KMS-11 (cell line): ENCODE data around the gene SH3BP4.

Experiments used
- H2AFZ ChIP-seq: fragments of 200-600 bp; sonication (generic); 2 replicates; pipeline ENCODE4 v1.6.1; 2016; ENCODE audit warnings: antibody characterized with exemption, mixed run types, low read depth
- H3K27ac ChIP-seq: fragments of 200-600 bp; sonication (generic); 2 replicates; pipeline ENCODE4 v1.6.1; 2016; ENCODE audit warnings: mild to moderate bottlenecking, mixed run types
- H3K27me3 ChIP-seq: fragments of 200-600 bp; sonication (generic); 2 replicates; pipeline ENCODE4 v1.6.1; 2017; ENCODE audit warnings: mild to moderate bottlenecking, low read depth, mixed run types, moderate library complexity; ENCODE audit not compliant: insufficient read depth
- H3K36me3 ChIP-seq: fragments of 200-600 bp; sonication (generic); 2 replicates; pipeline ENCODE4 v1.6.1; 2017; ENCODE audit warnings: mild to moderate bottlenecking, mixed run types; ENCODE audit not compliant: insufficient read depth
- H3K4me1 ChIP-seq: fragments of 200-600 bp; sonication (generic); 2 replicates; pipeline ENCODE4 v1.6.1; 2016; ENCODE audit warnings: mild to moderate bottlenecking, low read depth, mixed run types; ENCODE audit not compliant: poor library complexity, severe bottlenecking
- H3K4me2 ChIP-seq: fragments of 200-600 bp; sonication (generic); 2 replicates; pipeline ENCODE4 v1.7.0; 2016; ENCODE audit warnings: mild to moderate bottlenecking, mixed run types
- H3K4me3 ChIP-seq: fragments of 200-600 bp; sonication (generic); IDR thresholded peaks from 2 replicates; pipeline ENCODE4 v1.6.1; 2017; ENCODE audit warnings: low read depth, low read length, mixed read lengths; ENCODE audit not compliant: insufficient read depth
- H3K79me2 ChIP-seq: fragments of 200-600 bp; sonication (generic); 2 replicates; pipeline ENCODE4 v1.6.1; 2016; ENCODE audit warnings: low read depth, mixed run types; ENCODE audit not compliant: insufficient read depth
- H3K9ac ChIP-seq: fragments of 200-600 bp; sonication (generic); 2 replicates; pipeline ENCODE4 v1.6.1; 2016; ENCODE audit warnings: mild to moderate bottlenecking, mixed run types
- H4K20me1 ChIP-seq: fragments of 200-600 bp; sonication (generic); 2 replicates; pipeline ENCODE4 v1.6.1; 2016; ENCODE audit warnings: mild to moderate bottlenecking, mixed run types; ENCODE audit not compliant: insufficient read depth
- CTCF ChIP-seq: fragments of 200-600 bp; sonication (generic); conservative IDR thresholded peaks from 2 replicates; pipeline ENCODE4 v1.6.1; 2017; ENCODE audit warnings: low read depth, mild to moderate bottlenecking, antibody characterized with exemption, low read length, moderate library complexity, mixed read lengths

SH3BP4 gene

GRCh38 chr2:235030126-235030525 is 78.3 kb downstream of the SH3BP4 start:
- H3K79me2 ChIP-seq = no peaks in the 10 kb centered on the region
- H4K20me1 ChIP-seq = no peaks in the 10 kb centered on the region
- no peak overlapping the region for H2AFZ ChIP-seq
- H3K36me3 ChIP-seq = no peaks in the 10 kb centered on the region
- H3K9ac ChIP-seq = no peak overlapping the region
- no peak overlapping the region for H3K4me2 ChIP-seq
- no peaks in the 10 kb centered on the region for H3K4me1 ChIP-seq
- H3K27me3 ChIP-seq = no peaks in the 10 kb centered on the region
- H3K27ac ChIP-seq = no peak overlapping the region
- no peak for TF ChIP-seq CTCF
- no peak overlapping the region for H3K4me3 ChIP-seq

GRCh38 chr2:235030936-235031335 is 79.1 kb downstream of the SH3BP4 start:
- Histone ChIP-seq H3K4me1 (no peaks in the 10 kb centered on the region), H3K36me3 (no peaks in the 10 kb centered on the region), H3K27ac (no peak overlapping the region), H2AFZ (no peak overlapping the region), H4K20me1 (no peaks in the 10 kb centered on the region), H3K27me3 (no peaks in the 10 kb centered on the region), H3K9ac (no peak overlapping the region), H3K4me2 (no peak overlapping the region), H3K4me3 (no peak overlapping the region), H3K79me2 (no peaks in the 10 kb centered on the region)
- no peak for TF ChIP-seq CTCF

GRCh38 chr2:235031686-235032373 is 80.0 kb downstream of the SH3BP4 start:
- no peaks in the 10 kb centered on the region for H3K27me3 ChIP-seq
- H3K4me3 ChIP-seq = no peak overlapping the region
- no peaks in the 10 kb centered on the region for H3K36me3 ChIP-seq
- H3K27ac ChIP-seq = no peak overlapping the region
- no peaks in the 10 kb centered on the region for H4K20me1 ChIP-seq
- H3K4me1 ChIP-seq = no peaks in the 10 kb centered on the region
- no peak overlapping the region for H3K9ac ChIP-seq
- no peaks in the 10 kb centered on the region for H3K79me2 ChIP-seq
- no peak for TF ChIP-seq CTCF
- no peak overlapping the region for H2AFZ ChIP-seq
- H3K4me2 ChIP-seq = no peak overlapping the region

- no peaks in the 10 kb centered on the region for H3K36me3 ChIP-seq
- H3K79me2 ChIP-seq = no peaks in the 10 kb centered on the region
- no peak overlapping the region for H3K9ac ChIP-seq
- no peak overlapping the region for H3K27ac ChIP-seq
- no peak for TF ChIP-seq CTCF
- no peaks in the 10 kb centered on the region for H3K27me3 ChIP-seq
- H3K4me3 ChIP-seq = no peak overlapping the region
- H4K20me1 ChIP-seq = no peaks in the 10 kb centered on the region
- no peak overlapping the region for H2AFZ ChIP-seq
- H3K4me1 ChIP-seq = no peaks in the 10 kb centered on the region
- H3K4me2 ChIP-seq = no peak overlapping the region
Measured at GRCh38 chr2:235032466-235032865, 80.6 kb downstream of the SH3BP4 start.
